HS-27A (cell line): ENCODE data around the gene C11orf86.
"Not testable (repeated sequence)": the region's sequence is repeated elsewhere in the genome, so short reads cannot be mapped to it uniquely, and the experiment has no call there.

Source experiments
- DNase-seq: peaks from one replicate; pipeline ENCODE4 v3.0.0-alpha.2; 2012; ENCODE audit warnings: low read depth, missing footprints

The C11orf86 gene

DNA sequence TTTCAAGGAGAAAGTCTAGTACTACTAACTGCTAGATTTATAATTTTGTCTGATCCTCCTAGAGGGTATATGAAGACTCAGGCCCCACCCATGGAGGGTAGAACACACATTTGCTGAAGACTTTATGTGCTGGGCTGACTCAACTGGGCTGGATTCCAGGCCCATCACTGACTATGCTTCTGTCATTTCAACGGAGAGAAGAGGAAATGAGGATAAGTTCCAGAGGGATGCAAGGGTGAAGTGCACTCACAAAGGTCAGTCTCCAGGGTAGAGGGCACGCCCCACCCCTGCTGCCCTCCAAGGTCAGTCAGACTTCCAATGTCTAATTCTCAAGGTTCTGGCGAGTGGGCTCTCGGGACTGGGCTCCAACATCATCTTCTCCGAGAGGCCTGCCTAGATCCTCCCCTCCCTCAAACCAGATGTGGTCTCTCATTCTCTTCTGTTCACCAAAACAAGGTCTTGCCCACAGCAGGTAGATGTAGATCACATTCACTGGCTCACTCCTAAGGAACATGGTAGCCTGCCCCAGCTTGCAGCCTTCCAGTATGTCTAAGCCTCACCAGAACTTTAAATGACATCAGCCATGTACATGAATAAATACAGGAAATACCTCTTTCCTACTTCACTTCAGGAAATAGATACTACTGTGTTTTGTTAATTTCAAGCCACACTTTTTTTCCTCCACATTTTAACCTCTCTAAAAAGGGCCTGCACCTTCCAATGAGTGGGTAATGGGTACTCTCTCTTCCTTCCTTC, 7.3 kb upstream of the C11orf86 start:
- no peak for DNase-seq

DNA sequence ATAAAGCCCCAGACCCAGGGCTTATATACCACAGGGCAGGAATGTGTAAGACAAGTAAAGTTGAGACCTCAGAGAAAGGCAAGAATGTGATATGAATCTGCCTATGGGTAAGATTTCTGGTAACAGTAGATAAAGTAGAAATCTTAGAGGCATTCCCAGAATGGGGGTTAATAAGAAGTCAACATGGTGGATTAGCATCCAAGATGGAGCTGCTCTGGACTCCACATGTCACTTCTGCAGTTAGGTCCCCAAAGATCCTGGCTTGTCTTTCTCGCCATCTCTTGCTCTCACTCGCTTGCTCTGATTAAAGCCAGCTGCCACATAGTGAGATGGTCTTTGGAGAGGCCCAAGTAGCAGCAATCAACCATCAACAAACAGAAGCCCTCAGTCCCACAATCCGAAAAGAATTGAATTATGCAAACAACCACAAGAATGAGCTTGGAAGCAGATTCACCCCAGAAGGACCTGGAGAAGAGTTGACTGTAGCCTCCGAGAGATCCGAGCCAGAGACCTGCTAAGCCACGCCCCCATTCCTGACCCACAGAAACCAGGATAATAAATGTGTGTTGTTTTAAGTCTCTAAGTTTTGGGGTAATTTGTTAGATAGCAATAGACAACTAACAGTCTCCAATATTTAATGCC, 5.4 kb upstream of the C11orf86 start:
- no peak for DNase-seq

DNA sequence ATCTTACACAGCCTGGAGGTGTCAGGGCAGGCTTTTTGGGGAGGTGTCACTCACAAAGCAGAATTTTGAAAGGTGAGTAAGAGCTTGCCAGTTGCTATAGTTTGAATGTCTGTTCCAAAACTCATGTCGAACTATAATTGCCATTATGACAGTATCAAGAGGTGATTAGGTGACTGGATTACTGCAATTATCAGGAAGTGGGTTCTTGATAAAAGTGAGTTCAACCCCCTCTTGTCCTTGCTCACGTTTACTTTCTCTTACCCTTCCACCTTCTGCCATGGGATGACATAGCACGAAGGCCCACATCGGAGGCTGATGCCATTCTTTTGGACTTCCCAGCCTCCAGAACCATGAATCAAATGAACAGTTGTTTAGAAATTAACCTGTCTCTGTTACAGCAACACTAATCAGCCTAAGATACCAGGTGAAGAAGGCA, 4.7 kb upstream of the C11orf86 start:
- no peak for DNase-seq

- peak; percentile 96 for DNase-seq
Measured at GRCh38 chr11:66970807-66971442, 4.2 kb upstream of the C11orf86 start.

- no peak for DNase-seq
Measured at GRCh38 chr11:66971488-66971887, 3.6 kb upstream of the C11orf86 start.

GRCh38 chr11:66973956-66974580, 1.0 kb upstream of the C11orf86 start:
- DNase-seq = no peak

DNA sequence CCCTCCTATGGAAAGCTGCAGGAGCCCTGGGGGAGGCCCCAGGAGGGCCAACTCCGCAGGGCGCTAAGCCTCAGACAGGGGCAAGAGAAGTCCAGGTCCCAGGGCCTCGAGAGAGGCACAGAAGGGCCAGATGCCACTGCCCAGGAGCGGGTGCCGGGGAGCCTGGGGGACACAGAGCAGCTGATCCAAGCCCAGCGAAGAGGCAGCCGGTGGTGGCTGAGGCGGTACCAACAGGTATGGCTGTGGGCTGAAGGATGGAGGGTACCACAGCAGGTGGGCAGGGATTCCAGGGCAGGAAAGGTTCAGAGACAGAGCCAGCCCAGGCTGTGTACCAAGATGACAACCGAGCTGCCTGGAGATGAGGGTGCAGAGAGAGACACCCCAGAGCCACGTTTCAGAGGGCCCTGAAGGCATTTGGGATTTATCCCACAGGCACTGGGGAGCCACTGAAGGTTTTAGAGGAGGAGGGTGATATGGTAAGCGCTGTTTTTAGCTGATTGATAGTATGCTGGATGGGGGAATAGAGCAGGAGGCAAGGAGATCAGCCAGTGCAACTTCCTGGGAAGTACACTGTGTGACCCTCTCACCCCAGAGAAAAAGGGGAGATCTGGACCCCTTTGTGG, 412 bp downstream of the C11orf86 start:
- DNase-seq = no peak

DNA sequence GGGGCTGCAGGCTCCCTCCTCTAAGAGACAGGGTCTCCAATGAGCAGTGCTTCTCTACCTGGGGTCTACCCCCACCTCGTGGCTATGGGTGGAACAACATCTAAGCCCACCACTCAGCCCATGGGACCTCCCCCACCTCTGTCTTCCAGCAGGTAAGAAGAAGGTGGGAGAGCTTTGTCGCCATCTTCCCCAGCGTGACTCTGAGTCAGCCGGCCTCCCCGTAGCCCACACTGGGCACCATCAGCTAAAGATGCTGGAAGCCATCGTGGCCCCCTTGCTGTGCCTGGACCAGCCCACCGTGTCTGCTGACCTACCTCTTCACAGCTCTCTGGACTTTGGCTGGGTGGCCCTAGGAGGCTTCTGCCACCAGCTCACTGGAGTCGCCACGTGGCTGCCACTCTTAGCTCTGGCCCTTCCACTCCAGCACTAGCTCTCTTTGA, 944 bp downstream of the C11orf86 start:
- no peak for DNase-seq

DNA sequence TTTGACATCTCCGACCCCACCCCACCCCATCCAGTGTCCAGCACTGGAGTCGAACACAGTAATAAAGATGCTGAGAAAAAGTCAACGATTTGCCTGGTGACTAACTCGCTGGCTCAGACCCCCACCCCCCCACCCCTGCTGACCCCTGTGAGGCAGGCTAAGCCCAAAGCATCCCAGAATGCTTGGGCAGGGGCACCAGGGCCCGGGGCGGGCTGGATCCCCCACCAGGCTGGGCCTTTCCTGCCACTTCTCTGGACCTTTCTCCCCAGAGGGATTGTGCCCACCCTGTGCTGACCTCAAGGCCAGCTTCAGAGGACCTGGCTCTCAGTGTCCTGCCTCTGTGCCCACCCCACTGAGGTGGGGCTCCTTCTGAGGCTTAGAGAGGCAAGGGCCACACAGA, 1.8 kb downstream of the C11orf86 start:
- DNase-seq = no peak

DNA sequence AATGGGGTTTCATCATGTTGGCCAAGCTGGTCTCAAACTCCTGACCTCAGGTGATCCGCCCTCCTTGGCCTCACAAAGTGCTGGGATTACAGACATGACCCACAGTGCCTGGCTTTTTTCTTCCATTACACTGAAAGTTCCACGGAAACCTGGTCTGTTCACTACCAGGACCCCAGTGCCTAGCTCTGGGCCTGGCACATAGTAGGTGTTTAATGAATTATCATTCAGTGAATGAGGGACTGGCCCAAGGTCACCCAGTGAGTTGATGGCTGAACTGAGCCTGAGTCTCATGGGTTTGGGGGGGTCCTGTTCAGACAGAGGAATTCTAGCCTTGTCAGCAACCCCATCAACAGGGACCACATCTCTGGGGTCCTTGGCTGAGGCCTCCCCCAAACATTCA, 3.1 kb downstream of the C11orf86 start:
- no peak for DNase-seq

GRCh38 chr11:66978717-66979116, 3.6 kb downstream of the C11orf86 start:
- DNase-seq = no peak

GRCh38 chr11:66979336-66979980, 4.4 kb downstream of the C11orf86 start:
- DNase-seq = no peak

DNA sequence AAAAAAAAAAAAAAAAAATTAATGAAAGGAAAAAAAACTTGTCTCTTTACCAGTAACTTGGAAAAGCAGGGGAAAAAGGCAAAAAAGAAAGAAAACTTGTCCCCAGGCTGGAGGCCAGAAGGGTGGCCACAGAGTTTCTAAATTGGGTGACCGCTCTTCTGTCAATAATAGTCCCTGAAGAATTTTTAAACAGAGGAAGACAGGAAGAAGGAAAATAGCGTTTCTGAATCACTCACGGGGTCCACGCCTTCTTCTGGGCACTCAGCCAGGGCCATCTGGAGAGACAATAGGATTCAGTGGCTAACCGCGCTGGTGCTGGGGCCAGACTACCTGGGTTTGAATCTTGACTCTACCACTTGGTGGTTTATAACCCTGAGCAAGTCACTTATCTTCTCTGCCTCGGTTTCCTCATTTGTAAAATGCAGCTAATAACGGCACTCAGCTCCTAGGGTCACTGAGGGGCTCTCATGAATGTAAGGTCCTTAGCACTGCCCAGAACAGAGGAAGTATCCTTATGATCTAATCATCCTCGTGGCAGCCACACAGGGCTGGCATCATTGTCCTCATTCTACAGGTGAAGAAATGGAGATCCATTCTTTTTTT, 7.0 kb downstream of the C11orf86 start:
- peak; percentile 97 for DNase-seq

- no peak for DNase-seq
Measured at GRCh38 chr11:66983275-66983924, 8.3 kb downstream of the C11orf86 start.

DNA sequence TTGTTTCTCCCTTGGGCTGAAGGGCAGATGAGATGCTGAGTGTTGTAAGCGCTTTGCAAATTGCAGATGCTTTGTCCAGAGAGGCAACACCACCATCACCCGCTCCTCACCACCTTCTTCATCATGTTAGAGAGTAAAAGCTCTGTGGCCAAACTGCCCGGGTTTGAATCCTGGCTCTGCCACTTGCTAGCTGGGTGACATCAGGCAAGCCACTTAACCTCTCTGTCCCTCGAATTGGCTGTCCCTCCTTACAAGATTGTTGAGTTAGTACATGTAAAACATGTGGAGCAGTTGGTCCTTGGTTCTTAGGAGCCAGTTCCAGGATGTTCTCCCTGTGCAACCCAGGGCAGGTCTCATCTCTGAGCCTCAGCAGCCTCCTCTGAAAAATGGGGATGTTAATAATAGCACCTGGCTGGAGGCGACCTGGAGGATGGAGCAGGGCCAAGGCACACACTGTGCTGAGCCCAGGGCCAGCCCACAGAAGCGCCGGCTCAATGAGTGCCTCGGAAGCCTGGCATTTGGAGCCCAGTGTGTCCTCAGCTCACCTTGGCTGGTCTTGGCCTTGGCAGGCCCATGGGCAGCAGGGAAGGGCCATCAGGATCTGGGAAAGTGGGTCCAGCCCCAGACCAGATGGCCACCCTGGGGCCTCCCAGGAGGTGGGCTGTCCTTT, 10.5 kb downstream of the C11orf86 start:
- no peak for DNase-seq

DNA sequence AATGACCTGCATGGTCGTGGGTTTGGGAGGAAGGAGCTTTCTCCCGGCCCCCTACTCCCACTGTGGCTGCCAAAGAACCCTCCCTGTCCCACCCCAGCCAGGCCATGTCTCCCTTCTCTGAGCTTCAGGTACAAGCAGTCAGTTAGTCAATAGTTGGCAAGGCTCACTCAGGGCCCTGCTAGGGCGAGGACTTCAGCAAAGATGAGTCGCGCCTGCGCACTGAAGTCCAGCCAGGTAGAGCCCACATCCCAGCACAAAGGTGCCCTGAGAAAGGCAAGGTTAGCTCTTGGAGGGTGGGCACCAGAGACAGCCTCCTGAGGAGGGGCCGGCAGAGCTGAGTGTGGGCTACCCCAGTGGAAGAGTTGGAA, 11.1 kb downstream of the C11orf86 start:
- no peak for DNase-seq

DNA sequence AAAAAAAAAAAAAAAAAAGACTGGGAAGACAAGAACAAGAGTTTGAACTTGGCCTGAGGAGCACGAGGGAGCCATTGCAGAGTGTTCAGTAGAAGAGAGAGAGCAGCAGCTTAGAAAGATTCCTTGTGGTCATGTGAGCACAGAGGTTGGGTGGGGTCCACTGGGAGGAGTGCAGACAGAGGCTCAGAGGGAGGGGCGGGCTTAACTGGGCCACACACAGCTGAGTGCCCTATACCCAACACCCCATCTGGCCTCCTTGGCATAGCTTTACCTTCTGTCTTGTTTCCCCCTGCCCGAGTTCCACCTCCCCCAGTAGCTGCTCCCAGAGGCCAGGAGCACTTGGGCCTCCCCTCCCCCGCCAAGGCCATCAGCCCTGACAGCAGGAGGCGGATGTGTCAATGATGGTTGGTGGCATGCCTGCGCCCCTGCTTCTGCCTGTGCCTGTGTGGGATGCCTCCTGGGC, 12.1 kb downstream of the C11orf86 start:
- DNase-seq = no peak

DNA sequence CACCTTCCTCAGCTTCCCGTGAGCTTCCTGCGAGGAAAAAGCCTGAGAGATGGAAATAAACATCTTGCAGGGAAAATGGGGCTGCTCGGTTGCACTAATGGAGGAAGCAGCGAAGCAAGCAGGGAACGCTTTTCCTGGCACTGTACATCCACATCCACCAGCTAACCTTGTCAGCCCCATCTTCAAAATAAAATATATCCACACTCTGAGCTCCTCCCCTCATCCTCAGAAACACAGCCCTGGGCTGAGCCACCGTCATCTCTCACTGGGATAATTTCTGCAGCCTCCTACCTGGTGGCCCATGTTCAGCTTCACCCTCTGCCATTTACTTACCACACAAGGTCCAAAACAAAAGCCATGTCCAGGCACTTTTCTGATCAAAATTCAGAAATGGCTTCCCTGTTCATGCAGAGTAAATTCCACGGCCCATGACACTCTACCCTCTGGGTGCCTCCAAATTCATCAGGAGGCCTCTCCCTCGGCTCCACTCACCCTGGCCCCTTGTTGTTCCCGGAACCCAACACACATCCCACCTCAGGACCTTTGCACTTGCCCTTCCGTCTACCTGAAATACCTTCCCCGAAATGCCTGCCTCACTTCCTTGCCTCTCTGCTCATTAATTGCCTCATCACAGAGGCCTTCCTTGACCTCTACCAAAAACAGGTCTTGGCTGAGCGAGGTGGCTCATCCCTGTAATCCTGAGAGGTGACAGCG, 13.0 kb downstream of the C11orf86 start:
- no peak for DNase-seq

GRCh38 chr11:66988741-66989140, 13.6 kb downstream of the C11orf86 start:
- not testable (repeated sequence) for DNase-seq
